ENCODE measurements around the gene LRMDA. TPM values are rescaled to one million over a fixed set of nuclear protein-coding genes. Genes with fewer than 3 reads are reported as not detected.

The LRMDA gene
- 2.1 and 7.9 TPM in 2 replicates for total RNA-seq

DNA sequence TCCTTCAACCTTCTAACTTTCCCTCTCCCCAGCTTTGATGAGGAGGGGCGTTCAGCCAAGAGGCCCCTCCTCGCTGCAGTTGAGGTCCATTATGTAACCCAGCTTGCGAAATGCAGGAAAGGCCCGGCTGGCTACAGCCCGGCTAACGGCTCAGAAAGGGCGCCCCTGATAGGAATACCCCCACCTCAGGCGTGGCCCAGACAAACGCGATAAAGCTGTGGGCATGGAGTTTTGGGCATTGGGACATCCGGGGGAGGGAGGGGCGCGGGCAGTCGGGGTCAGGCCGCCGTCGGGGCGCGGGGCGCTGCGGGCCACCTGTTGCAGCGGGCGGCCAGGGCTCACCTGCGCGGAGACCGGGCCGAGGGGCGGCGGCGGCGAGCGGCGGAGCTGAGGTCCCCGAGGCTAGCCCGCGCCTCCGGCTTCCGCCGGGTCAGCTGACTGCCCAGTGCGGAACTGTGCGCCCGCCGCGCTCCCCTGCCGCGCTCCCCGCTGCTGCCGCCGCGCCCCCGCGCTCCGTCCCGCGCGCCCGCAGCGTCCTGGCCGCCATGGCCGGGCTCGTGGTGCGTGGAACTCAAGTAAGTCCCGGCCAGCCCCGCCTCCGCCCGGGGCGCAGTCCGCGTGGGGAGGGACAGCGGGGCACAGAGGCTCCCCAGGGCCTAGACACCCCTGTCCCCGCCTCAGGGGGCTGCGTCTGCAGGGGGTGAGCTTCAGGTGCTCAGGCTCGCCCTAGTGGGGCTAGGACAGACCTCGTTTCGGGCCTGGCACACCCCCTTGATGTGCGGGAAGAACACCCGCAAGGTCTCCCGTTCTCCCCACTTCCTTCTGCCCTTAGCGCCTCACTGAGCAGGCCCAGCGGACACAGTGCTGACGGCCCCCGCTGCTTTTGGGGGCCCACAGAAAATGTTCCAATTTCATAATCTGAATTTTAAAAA is at the start of gene LRMDA:
LRMDA (plus strand) TSS at position 445 of the 932 bp plus-strand sequence.

DNA sequence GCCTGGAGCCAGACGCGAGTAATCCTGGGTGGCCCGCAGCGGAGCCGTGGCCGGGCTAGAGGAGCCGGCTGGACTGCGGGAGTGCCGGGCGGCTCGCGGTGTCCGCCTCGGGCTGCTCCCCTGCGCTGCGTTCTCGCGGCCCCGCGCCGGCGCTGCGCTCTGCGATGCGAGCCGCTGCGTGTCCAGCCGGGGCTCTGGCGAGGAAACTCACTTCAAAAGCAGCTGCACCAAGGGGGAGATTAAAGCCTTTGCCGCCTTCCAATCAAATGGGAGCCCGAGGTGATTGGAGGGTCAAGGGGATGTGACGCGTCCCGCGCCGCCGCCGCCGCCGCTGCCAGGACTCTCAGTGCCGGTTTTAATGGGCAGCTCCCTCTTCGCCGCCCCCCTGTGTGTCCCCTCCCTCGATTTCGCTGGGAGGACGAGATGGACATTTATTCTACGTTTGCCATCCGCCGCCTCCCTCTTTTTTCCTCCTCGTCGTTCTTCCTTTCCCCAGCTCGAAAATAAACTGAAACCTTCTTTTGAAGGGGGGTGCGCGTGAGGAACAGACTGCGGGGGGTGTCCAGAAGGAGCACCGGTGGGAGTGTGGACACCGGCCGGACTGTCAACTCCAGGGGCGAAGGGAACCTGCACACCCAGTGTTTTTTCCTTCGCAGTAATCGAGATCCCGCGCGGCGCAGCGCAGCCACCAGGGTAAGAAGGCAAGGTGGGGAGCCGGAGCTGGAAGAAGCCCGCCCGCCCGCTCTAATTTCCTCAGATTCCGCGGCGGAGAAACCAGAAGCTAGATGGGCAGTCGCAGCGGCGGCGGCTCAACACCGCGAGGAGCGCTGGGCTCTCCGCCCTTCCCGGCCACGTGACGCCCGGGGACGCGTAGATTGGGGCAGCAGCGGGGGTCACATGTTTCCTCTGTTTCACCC is 29.6 kb upstream of the LRMDA start, which contains the start of gene ZNF503:
ZNF503 (minus strand) TSS at position 196 of the 917 bp plus-strand sequence. CDS start 345 bp downstream, outside the sequence.

Other genes starting within 250 kb of the LRMDA start
- gene VDAC2, start 220.8 kb upstream of the LRMDA start, total RNA-seq, result 130 and 175 TPM in 2 replicates
- 6.6 and 10.7 TPM in 2 replicates for gene COMTD1, start 195.7 kb upstream of the LRMDA start, total RNA-seq
- gene ZNF503, start 29.9 kb upstream of the LRMDA start, total RNA-seq, result 0.72 and 1.0 TPM in 2 replicates